ENCODE results near the gene KCNH3. TPM values are rescaled to one million over a fixed set of nuclear protein-coding genes. Genes with fewer than 3 reads are reported as not detected.

KCNH3 gene
- total and polyA plus RNA-seq, 2 of the 4 experiments (the other 2 are of a cell fraction), result 0.10 TPM; not detected in 1

DNA sequence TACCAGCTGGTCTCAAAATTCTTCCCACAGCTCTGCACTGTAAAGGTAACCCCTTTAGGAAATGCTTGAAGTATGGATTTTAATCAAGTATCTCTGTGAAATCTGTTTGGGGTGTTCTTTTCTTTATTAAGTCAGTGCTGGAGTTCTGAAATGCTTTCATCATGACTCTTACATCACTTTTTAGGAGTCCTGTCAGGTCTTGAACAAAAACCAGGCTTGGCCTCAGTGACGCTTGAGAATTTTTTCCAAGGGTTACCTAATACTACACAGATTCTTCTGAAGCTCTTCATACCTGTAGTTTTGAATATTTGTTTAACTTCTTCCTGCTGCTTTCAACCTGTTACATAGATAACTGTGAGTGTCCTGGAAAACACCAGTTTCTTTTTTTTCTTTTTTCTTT, 47.0 kb upstream of the KCNH3 start:
- Histone ChIP-seq H4K8ac (ENCODE audit: low read depth in 2 of 2, low read length in 2 of 2) (no peak overlapping the region), H2BK15ac (ENCODE audit: low read depth, low read length) (no peak overlapping the region), H2BK5ac (ENCODE audit: low read depth, low read length, poor library complexity, severe bottlenecking) (no peak overlapping the region), H2AK9ac (replicated peaks; ENCODE audit: low read depth, low read length, poor library complexity) (no peak overlapping the region), H3K36me3 (ENCODE audit: control insufficient read depth, insufficient read depth, low read length) (peaks cover 12% of the 10 kb centered on the region), H3K27me3 (ENCODE audit: control insufficient read depth, insufficient read depth, low read length) (no peaks in the 10 kb centered on the region), H3K4me2 (ENCODE audit: low read depth, low read length) (no peak overlapping the region), H4K91ac (ENCODE audit: insufficient read depth, low read depth, low read length) (no peak overlapping the region), H3K9ac (ENCODE audit: low read depth, low read length) (no peak overlapping the region), H3K9me1 (ENCODE audit: insufficient read depth, low read length) (peaks cover 5% of the 10 kb centered on the region; the same call in 1 of the 2 replicates), H2BK20ac (ENCODE audit: low read depth, low read length) (no peak overlapping the region), H3K56ac (ENCODE audit: extremely low read depth, insufficient read depth, low read length) (no peak overlapping the region), H3K4me1 (ENCODE audit: control insufficient read depth, insufficient read depth, low read length) (peaks cover 2% of the 10 kb centered on the region; the same call in 1 of the 2 replicates), H2AK5ac (ENCODE audit: low read depth, low read length) (no peak overlapping the region), H2AFZ (replicated peaks; ENCODE audit: low read length, poor library complexity) (no peak overlapping the region), H3K4me3 (ENCODE audit: insufficient read depth, low read depth, low read length) (no peak overlapping the region), H3K79me1 (ENCODE audit: low read depth in 1 of 2, low read length in 2 of 2) (peaks cover 3 to 50% of the 10 kb centered on the region in 2 experiments; a peak in 3 of 4 replicates), H3K14ac (replicated peaks; ENCODE audit: low read depth, low read length) (no peak overlapping the region), H3K4ac (ENCODE audit: low read depth, low read length) (no peak overlapping the region), H3K9me3 (ENCODE audit: control insufficient read depth, insufficient read depth, low read length) (no peaks in the 10 kb centered on the region), H3K27ac (ENCODE audit: insufficient read depth, low read length) (no peak overlapping the region), H2BK120ac (ENCODE audit: low read depth, low read length) (no peak overlapping the region), H4K20me1 (ENCODE audit: insufficient read depth, low read length) (0 out of 2 replicates have a peak, but pooled peaks cover 3% of the 10 kb centered on the region), H4K5ac (ENCODE audit: low read depth, low read length) (no peak overlapping the region), H3K18ac (ENCODE audit: low read depth, low read length) (no peak overlapping the region), H3K23ac (ENCODE audit: low read depth, low read length) (no peak overlapping the region)
- intact Hi-C loops (cut with micrococcal nuclease) (no loop called here), in situ Hi-C loops (cut with MboI; ENCODE audit: low sequenced_read_pairs) (no loop called here), dilution Hi-C loops (cut with HindIII; ENCODE audit: low sequenced_read_pairs, unreplicated experiment) (no loop called here)
- ChIA-PET CTCF (interaction anchor here (0.7 kb wide), 1 partner anchor 59 kb away, joined by 5 read pairs; no protein-coding TSS in a partner anchor), POLR2A (ENCODE audit: unreplicated experiment) (interaction anchor here (0.5 to 0.6 kb wide), 2 partner anchors 11 to 51 kb away, joined by 3 read pairs; no protein-coding TSS in a partner anchor)
- BruUV-seq (replicated peaks), result no TSS peak
- WGBS, 2 experiments (ENCODE audit: extremely low coverage in 2 of 2, insufficient read length in 1 of 2), result no CpG with 5 or more reads among the region's 1 CpG
- ATAC-seq (ENCODE audit: low read depth), result no peak
- no peak for DNase-seq
- TF ChIP-seq CEBPB (IDR thresholded peaks at IDR 0.05; ENCODE audit: low read depth, low read length), result no peak
- TF ChIP-seq, protein P1, sequence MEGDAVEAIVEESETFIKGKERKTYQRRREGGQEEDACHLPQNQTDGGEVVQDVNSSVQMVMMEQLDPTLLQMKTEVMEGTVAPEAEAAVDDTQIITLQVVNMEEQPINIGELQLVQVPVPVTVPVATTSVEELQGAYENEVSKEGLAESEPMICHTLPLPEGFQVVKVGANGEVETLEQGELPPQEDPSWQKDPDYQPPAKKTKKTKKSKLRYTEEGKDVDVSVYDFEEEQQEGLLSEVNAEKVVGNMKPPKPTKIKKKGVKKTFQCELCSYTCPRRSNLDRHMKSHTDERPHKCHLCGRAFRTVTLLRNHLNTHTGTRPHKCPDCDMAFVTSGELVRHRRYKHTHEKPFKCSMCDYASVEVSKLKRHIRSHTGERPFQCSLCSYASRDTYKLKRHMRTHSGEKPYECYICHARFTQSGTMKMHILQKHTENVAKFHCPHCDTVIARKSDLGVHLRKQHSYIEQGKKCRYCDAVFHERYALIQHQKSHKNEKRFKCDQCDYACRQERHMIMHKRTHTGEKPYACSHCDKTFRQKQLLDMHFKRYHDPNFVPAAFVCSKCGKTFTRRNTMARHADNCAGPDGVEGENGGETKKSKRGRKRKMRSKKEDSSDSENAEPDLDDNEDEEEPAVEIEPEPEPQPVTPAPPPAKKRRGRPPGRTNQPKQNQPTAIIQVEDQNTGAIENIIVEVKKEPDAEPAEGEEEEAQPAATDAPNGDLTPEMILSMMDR (conservative IDR thresholded peaks at IDR 0.05; ENCODE audit: low read depth, low read length), result no peak
- no peak for TF ChIP-seq BHLHE40 (IDR thresholded peaks at IDR 0.05; ENCODE audit: low read depth, low read length)
- no peak for TF ChIP-seq MAFK (IDR thresholded peaks at IDR 0.05; ENCODE audit: low read depth, low read length)
- TF ChIP-seq FOS (IDR thresholded peaks at IDR 0.05; ENCODE audit: low read depth, low read length), result no peak
- TF ChIP-seq POLR2A (IDR thresholded peaks at IDR 0.05; ENCODE audit: low read depth, low read length), result no peak
- no peak for TF ChIP-seq RCOR1 (IDR thresholded peaks at IDR 0.05; ENCODE audit: insufficient replicate concordance, low read length)
- no peak for TF ChIP-seq SMC3 (IDR thresholded peaks at IDR 0.05; ENCODE audit: low read depth, low read length)
- no peak for TF ChIP-seq NFE2L2 (IDR thresholded peaks at IDR 0.05; ENCODE audit: low read depth, low read length)
- TF ChIP-seq MXI1 (IDR thresholded peaks at IDR 0.05; ENCODE audit: borderline replicate concordance, low read depth, low read length), result no peak
- no peak for TF ChIP-seq MAZ (IDR thresholded peaks at IDR 0.05; ENCODE audit: borderline replicate concordance, low read depth, low read length)
- TF ChIP-seq, protein P2, sequence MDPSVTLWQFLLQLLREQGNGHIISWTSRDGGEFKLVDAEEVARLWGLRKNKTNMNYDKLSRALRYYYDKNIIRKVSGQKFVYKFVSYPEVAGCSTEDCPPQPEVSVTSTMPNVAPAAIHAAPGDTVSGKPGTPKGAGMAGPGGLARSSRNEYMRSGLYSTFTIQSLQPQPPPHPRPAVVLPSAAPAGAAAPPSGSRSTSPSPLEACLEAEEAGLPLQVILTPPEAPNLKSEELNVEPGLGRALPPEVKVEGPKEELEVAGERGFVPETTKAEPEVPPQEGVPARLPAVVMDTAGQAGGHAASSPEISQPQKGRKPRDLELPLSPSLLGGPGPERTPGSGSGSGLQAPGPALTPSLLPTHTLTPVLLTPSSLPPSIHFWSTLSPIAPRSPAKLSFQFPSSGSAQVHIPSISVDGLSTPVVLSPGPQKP (IDR thresholded peaks at IDR 0.05; ENCODE audit: borderline replicate concordance, low read depth, low read length), result no peak
- TF ChIP-seq, protein P3, sequence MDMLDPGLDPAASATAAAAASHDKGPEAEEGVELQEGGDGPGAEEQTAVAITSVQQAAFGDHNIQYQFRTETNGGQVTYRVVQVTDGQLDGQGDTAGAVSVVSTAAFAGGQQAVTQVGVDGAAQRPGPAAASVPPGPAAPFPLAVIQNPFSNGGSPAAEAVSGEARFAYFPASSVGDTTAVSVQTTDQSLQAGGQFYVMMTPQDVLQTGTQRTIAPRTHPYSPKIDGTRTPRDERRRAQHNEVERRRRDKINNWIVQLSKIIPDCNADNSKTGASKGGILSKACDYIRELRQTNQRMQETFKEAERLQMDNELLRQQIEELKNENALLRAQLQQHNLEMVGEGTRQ (IDR thresholded peaks at IDR 0.05; ENCODE audit: low read depth, low read length), result no peak
- no peak for TF ChIP-seq RFX5 (IDR thresholded peaks at IDR 0.05; ENCODE audit: low read depth, low read length)
- TF ChIP-seq RAD21 (IDR thresholded peaks at IDR 0.05; ENCODE audit: low read length), result no peak
